H9 (cell line): ENCODE data around the gene IL1RN. TPM values are rescaled to one million over a fixed set of nuclear protein-coding genes. Genes with fewer than 3 reads are reported as not detected.

Source experiments
- DNase-seq: peaks from one replicate; pipeline ENCODE4 v3.0.0-alpha.2; 2017
- H2AFZ ChIP-seq: one replicate; pipeline ENCODE4 v1.6.1; 2013; ENCODE audit warnings: mild to moderate bottlenecking, low read length, control low read depth, moderate library complexity
- H2AK5ac ChIP-seq: 2 replicates; pipeline ENCODE4 v1.6.1; 2013; ENCODE audit warnings: low read length, control low read depth, mixed read lengths; ENCODE audit not compliant: insufficient read length
- H2BK120ac ChIP-seq: one replicate; pipeline ENCODE4 v1.6.1; 2013; ENCODE audit warnings: low read depth, mild to moderate bottlenecking, low read length, control low read depth, inconsistent platforms; ENCODE audit not compliant: poor library complexity, severe bottlenecking
- H2BK12ac ChIP-seq: 2 replicates; pipeline ENCODE4 v1.6.1; 2013; ENCODE audit warnings: low read length, control low read depth, mixed read lengths, low read depth; ENCODE audit not compliant: insufficient read length
- H2BK15ac ChIP-seq: 2 replicates; pipeline ENCODE4 v1.6.1; 2013; ENCODE audit warnings: low read depth, low read length, control low read depth
- H2BK20ac ChIP-seq: one replicate; pipeline ENCODE4 v1.6.1; 2013; ENCODE audit warnings: low read depth, mild to moderate bottlenecking, low read length, control low read depth, inconsistent platforms; ENCODE audit not compliant: poor library complexity, severe bottlenecking
- H2BK5ac ChIP-seq: 2 replicates; pipeline ENCODE4 v1.6.1; 2013; ENCODE audit warnings: low read length, control low read depth, mixed read lengths; ENCODE audit not compliant: insufficient read length
- H3K14ac ChIP-seq: 2 replicates; pipeline ENCODE4 v1.6.1; 2013; ENCODE audit warnings: low read length, control low read depth; ENCODE audit not compliant: insufficient read depth
- H3K18ac ChIP-seq: 2 replicates; pipeline ENCODE4 v1.6.1; 2013; ENCODE audit warnings: low read depth, mild to moderate bottlenecking, mixed read lengths, low read length, control low read depth; ENCODE audit not compliant: insufficient read length
- H3K23ac ChIP-seq: 2 replicates; pipeline ENCODE4 v1.6.1; 2013; ENCODE audit warnings: low read length, control low read depth, mixed read lengths, low read depth; ENCODE audit not compliant: insufficient read length
- H3K23me2 ChIP-seq: 2 replicates; pipeline ENCODE4 v1.6.1; 2013; ENCODE audit warnings: low read depth, mild to moderate bottlenecking, mixed read lengths, low read length, control low read depth; ENCODE audit not compliant: insufficient read length, poor library complexity, severe bottlenecking
- H3K27ac ChIP-seq: 2 replicates; pipeline ENCODE4 v1.5.1; 2013; ENCODE audit warnings: low read length, control low read depth, mixed read lengths, low read depth; ENCODE audit not compliant: insufficient read length
- H3K27me3 ChIP-seq: 2 replicates; pipeline ENCODE4 v1.6.1; 2013; ENCODE audit warnings: low read length, control low read depth, inconsistent platforms; ENCODE audit not compliant: insufficient read depth
- H3K4ac ChIP-seq: 2 replicates; pipeline ENCODE4 v1.6.1; 2013; ENCODE audit warnings: low read depth, mild to moderate bottlenecking, control low read depth, inconsistent platforms, low read length, moderate library complexity
- H3K4me1 ChIP-seq: 2 replicates; pipeline ENCODE4 v1.6.1; 2013; ENCODE audit warnings: low read length, control low read depth, inconsistent platforms; ENCODE audit not compliant: insufficient read depth
- H3K4me2 ChIP-seq: 2 replicates; pipeline ENCODE4 v1.6.1; 2013; ENCODE audit warnings: low read length, control low read depth, mixed read lengths; ENCODE audit not compliant: insufficient read length, insufficient read depth
- H3K56ac ChIP-seq: 2 replicates; pipeline ENCODE4 v1.6.1; 2013; ENCODE audit warnings: low read depth, mild to moderate bottlenecking, mixed read lengths, low read length, control low read depth; ENCODE audit not compliant: insufficient read length
- H3K79me1 ChIP-seq: 2 replicates; pipeline ENCODE4 v1.6.1; 2013; ENCODE audit warnings: low read depth, mild to moderate bottlenecking, moderate library complexity, low read length, control low read depth, inconsistent platforms; ENCODE audit not compliant: insufficient read depth, poor library complexity, severe bottlenecking
- H3K79me2 ChIP-seq: 2 replicates; pipeline ENCODE4 v1.6.1; 2013; ENCODE audit warnings: low read length, control low read depth, inconsistent platforms; ENCODE audit not compliant: insufficient read depth
- H3K9ac ChIP-seq: 2 replicates; pipeline ENCODE4 v1.6.1; 2013; ENCODE audit warnings: low read length, control low read depth, mixed read lengths; ENCODE audit not compliant: insufficient read length; ENCODE audit errors: extremely low read depth
- H3K9me3 ChIP-seq: one replicate; pipeline ENCODE4 v1.6.1; 2013; ENCODE audit warnings: low read depth, low read length, inconsistent platforms; ENCODE audit not compliant: control insufficient read depth
- H3T11ph ChIP-seq: one replicate; pipeline ENCODE4 v1.6.1; 2013; ENCODE audit warnings: mild to moderate bottlenecking, low read length, control low read depth, inconsistent platforms
- H4K20me1 ChIP-seq: one replicate; pipeline ENCODE4 v1.6.1; 2013; ENCODE audit not compliant: control insufficient read depth, insufficient read length, insufficient read depth
- H4K5ac ChIP-seq: 2 replicates; pipeline ENCODE4 v1.6.1; 2013; ENCODE audit warnings: low read depth, mild to moderate bottlenecking, mixed read lengths, low read length, control low read depth; ENCODE audit not compliant: insufficient read length
- H4K8ac ChIP-seq: replicated peaks from 2 replicates; pipeline ENCODE4 v1.6.1; 2013; ENCODE audit warnings: low read length, control low read depth, mixed read lengths, low read depth; ENCODE audit not compliant: insufficient read length
- H4K91ac ChIP-seq: 2 replicates; pipeline ENCODE4 v1.6.1; 2013; ENCODE audit warnings: low read depth, mild to moderate bottlenecking, moderate library complexity, mixed read lengths, low read length, control low read depth; ENCODE audit not compliant: insufficient read length
- H3K27ac Mint-ChIP-seq, 3 experiments: 2 replicates in 2 of 3; 3 replicates in 1 of 3; pipeline ENCODE4 v1.8.0; 2020 to 2021; ENCODE audit warnings: mixed read lengths in 3 of 3, mild to moderate bottlenecking in 1 of 3, moderate library complexity in 1 of 3
- H3K27me3 Mint-ChIP-seq: 2 replicates; pipeline ENCODE4 v1.8.0; 2021; ENCODE audit warnings: low read depth, mild to moderate bottlenecking, moderate library complexity, mixed read lengths
- H3K36me3 Mint-ChIP-seq, 3 experiments: 2 replicates in 2 of 3; 3 replicates in 1 of 3; pipeline ENCODE4 v1.8.0; 2020 to 2021; ENCODE audit warnings: low read depth in 3 of 3, mixed read lengths in 3 of 3; ENCODE audit not compliant: insufficient read depth in 1 of 3
- H3K4me1 Mint-ChIP-seq, 2 experiments: 2 replicates each; pipeline ENCODE4 v1.8.0; 2020; ENCODE audit warnings: mixed read lengths in 2 of 2
- H3K4me3 Mint-ChIP-seq, 2 experiments: 2 replicates in 1 of 2; 3 replicates in 1 of 2; pipeline ENCODE4 v1.8.0; 2020 to 2021; ENCODE audit warnings: mild to moderate bottlenecking in 2 of 2, mixed read lengths in 2 of 2, moderate library complexity in 1 of 2
- H3K9me3 Mint-ChIP-seq, 2 experiments: 2 replicates in 1 of 2; 3 replicates in 1 of 2; pipeline ENCODE4 v1.8.0; 2020; ENCODE audit warnings: mild to moderate bottlenecking in 2 of 2, mixed read lengths in 2 of 2, moderate library complexity in 1 of 2
- WGBS: extraction: QIAGEN DNeasy Blood & Tissue Kit; methylation state at CpG from one replicate; pipeline ENCODE4 v1.1.7; 2013; ENCODE audit warnings: missing lambda C conversion rate, low lambda C conversion rate, mixed read lengths; ENCODE audit not compliant: insufficient read length; ENCODE audit errors: extremely low coverage; 5-methylcytosine and 5-hydroxymethylcytosine counted together
- total RNA-seq: library from RNA; stranded (reverse); gene quantifications from 2 replicates; pipeline ENCODE4 v1.2.1, GENCODE V29; 2021
- TF ChIP-seq, protein P1 (sequence below): fragments of 200-600 bp; sonication (generic); conservative IDR thresholded peaks from 3 replicates; pipeline ENCODE4 v1.8.0; 2021; ENCODE audit warnings: antibody characterized with exemption, mild to moderate bottlenecking

The IL1RN gene
- total RNA-seq, 1 experiment from 2014 or later, result not detected

GRCh38 chr2:113166187-113166645 lies 38.8 kb downstream of the IL1RN start:
- no peak overlapping the region for H3K27ac Mint-ChIP-seq
- H2BK120ac ChIP-seq, result no peak overlapping the region

More at GRCh38 chr2:113166187-113166645, 38.8 kb downstream of the IL1RN start:
- no peak overlapping the region for H2BK15ac ChIP-seq
- no peak overlapping the region for H3K4me3 Mint-ChIP-seq
- H3K9me3 Mint-ChIP-seq, result no peaks in the 10 kb centered on the region; a peak in 1 of 5 replicates
- H2AK5ac ChIP-seq, result no peak overlapping the region
- H3K4me1 ChIP-seq, result no peaks in the 10 kb centered on the region
- H4K20me1 ChIP-seq, result no peaks in the 10 kb centered on the region
- no peak for DNase-seq
- H3K23ac ChIP-seq, result no peak overlapping the region
- no peak overlapping the region for H4K5ac ChIP-seq
- no peak overlapping the region for H2BK5ac ChIP-seq
- no peaks in the 10 kb centered on the region for H3K23me2 ChIP-seq
- no peak overlapping the region for H3K9ac ChIP-seq
- H3K79me2 ChIP-seq, result no peaks in the 10 kb centered on the region
- no CpG with 5 or more reads among the region's 7 CpGs for WGBS
- H2BK20ac ChIP-seq, result no peak overlapping the region
- no peak overlapping the region for H3T11ph ChIP-seq
- peaks cover 12 to 16% of the 10 kb centered on the region in 2 experiments for H3K4me1 Mint-ChIP-seq
- H3K36me3 Mint-ChIP-seq, result no peaks in the 10 kb centered on the region; a peak in 1 of 7 replicates
- H4K91ac ChIP-seq, result no peak overlapping the region
- no peak overlapping the region for H3K27ac ChIP-seq
- no peak overlapping the region for H2BK12ac ChIP-seq
- H2AFZ ChIP-seq, result no peak overlapping the region
- H3K4me2 ChIP-seq, result no peak overlapping the region
- H3K4ac ChIP-seq, result no peak overlapping the region
- no peaks in the 10 kb centered on the region for H3K9me3 ChIP-seq
- H3K14ac ChIP-seq, result no peak overlapping the region
- H3K18ac ChIP-seq, result no peak overlapping the region
- no peak overlapping the region for H4K8ac ChIP-seq
- no peaks in the 10 kb centered on the region for H3K79me1 ChIP-seq
- H3K27me3 ChIP-seq, result no peaks in the 10 kb centered on the region
- TF ChIP-seq, protein P1, sequence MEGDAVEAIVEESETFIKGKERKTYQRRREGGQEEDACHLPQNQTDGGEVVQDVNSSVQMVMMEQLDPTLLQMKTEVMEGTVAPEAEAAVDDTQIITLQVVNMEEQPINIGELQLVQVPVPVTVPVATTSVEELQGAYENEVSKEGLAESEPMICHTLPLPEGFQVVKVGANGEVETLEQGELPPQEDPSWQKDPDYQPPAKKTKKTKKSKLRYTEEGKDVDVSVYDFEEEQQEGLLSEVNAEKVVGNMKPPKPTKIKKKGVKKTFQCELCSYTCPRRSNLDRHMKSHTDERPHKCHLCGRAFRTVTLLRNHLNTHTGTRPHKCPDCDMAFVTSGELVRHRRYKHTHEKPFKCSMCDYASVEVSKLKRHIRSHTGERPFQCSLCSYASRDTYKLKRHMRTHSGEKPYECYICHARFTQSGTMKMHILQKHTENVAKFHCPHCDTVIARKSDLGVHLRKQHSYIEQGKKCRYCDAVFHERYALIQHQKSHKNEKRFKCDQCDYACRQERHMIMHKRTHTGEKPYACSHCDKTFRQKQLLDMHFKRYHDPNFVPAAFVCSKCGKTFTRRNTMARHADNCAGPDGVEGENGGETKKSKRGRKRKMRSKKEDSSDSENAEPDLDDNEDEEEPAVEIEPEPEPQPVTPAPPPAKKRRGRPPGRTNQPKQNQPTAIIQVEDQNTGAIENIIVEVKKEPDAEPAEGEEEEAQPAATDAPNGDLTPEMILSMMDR, result no peak
- H3K27me3 Mint-ChIP-seq, result peaks cover 20% of the 10 kb centered on the region
- H3K56ac ChIP-seq, result no peak overlapping the region
